ENCODE results near the gene RBPJL.

GRCh38 chr20:45289942-45290676 lies 16.5 kb upstream of the RBPJL start:
- TF ChIP-seq, protein P1, sequence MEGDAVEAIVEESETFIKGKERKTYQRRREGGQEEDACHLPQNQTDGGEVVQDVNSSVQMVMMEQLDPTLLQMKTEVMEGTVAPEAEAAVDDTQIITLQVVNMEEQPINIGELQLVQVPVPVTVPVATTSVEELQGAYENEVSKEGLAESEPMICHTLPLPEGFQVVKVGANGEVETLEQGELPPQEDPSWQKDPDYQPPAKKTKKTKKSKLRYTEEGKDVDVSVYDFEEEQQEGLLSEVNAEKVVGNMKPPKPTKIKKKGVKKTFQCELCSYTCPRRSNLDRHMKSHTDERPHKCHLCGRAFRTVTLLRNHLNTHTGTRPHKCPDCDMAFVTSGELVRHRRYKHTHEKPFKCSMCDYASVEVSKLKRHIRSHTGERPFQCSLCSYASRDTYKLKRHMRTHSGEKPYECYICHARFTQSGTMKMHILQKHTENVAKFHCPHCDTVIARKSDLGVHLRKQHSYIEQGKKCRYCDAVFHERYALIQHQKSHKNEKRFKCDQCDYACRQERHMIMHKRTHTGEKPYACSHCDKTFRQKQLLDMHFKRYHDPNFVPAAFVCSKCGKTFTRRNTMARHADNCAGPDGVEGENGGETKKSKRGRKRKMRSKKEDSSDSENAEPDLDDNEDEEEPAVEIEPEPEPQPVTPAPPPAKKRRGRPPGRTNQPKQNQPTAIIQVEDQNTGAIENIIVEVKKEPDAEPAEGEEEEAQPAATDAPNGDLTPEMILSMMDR (IDR thresholded peaks at IDR 0.05) = no peak
- no peak for TF ChIP-seq POLR2A (IDR thresholded peaks at IDR 0.05)

Data from thyroid gland (tissue), 4 donors.